Ascending aorta (tissue), 2 donors: Measurements from ENCODE around the gene PLET1. TPM values are rescaled to one million over a fixed set of nuclear protein-coding genes. Genes with fewer than 3 reads are reported as not detected.

Experiments used
- DNase-seq, 2 donors: peaks; one replicate each; pipeline ENCODE4 v3.0.0-alpha.2; 2019; ENCODE audit warnings: low spot score in 2 of 2
- H3K27ac ChIP-seq, 2 donors: fragments of 200-600 bp; sonication (generic); one replicate each; pipeline ENCODE4 v1.5.1; 2016 to 2017; ENCODE audit warnings: mild to moderate bottlenecking in 1 of 2
- H3K27me3 ChIP-seq: fragments of 200-600 bp; sonication (generic); one replicate; pipeline ENCODE4 v1.5.1; 2017
- H3K36me3 ChIP-seq, 2 donors: fragments of 200-600 bp; sonication (generic); one replicate each; pipeline ENCODE4 v1.5.1; 2016
- H3K4me1 ChIP-seq, 2 donors: fragments of 200-600 bp; sonication (generic); one replicate each; pipeline ENCODE4 v1.5.1; 2016 to 2017; ENCODE audit warnings: mild to moderate bottlenecking in 1 of 2
- H3K4me3 ChIP-seq, 2 donors: fragments of 200-600 bp; sonication (generic); one replicate each; pipeline ENCODE4 v1.5.1; 2016 to 2017; ENCODE audit warnings: mild to moderate bottlenecking in 1 of 2
- H3K9me3 ChIP-seq, 2 donors: fragments of 200-600 bp; sonication (generic); one replicate each; pipeline ENCODE4 v1.5.1; 2016
- CTCF ChIP-seq, 3 experiments: fragments of 200-600 bp in 2 of 3; fragments of 450-650 bp in 1 of 3; sonication (generic) in 2 of 3; IDR thresholded peaks; one replicate each; pipeline ENCODE4 v1.5.1; 2016 to 2019; ENCODE audit warnings: antibody characterized with exemption in 3 of 3, mild to moderate bottlenecking in 1 of 3, moderate library complexity in 1 of 3
- intact Hi-C: fragments of 100-400 bp; cut with DNase I; formaldehyde crosslinking; loops from one replicate; pipeline ENCODE4 v1.15.1; 2023
- total RNA-seq: library from RNA; depleted of rRNA; stranded (reverse); fragments of >200 nt; gene quantifications from one replicate; pipeline ENCODE4 v1.1.0, GENCODE V29; 2016

The PLET1 gene
- total RNA-seq, 1 donor from 2014 or later, result not detected

- H3K36me3 ChIP-seq, result no peaks in the 10 kb centered on the region
- H3K4me1 ChIP-seq, result peaks cover 14 to 35% of the 10 kb centered on the region in 2 donors
- H3K4me3 ChIP-seq, result no peak overlapping the region
- peak overlapping the region; percentile 88 for H3K27ac ChIP-seq
- no peak for TF ChIP-seq CTCF (IDR thresholded peaks at IDR 0.05)
- H3K27me3 ChIP-seq, result no peaks in the 10 kb centered on the region
- DNase-seq, result no peak
- no peaks in the 10 kb centered on the region for H3K9me3 ChIP-seq
- intact Hi-C loops, result loop anchor here (2.0 to 10.0 kb wide), 4 partner anchors 21 to 1479 kb away; partner anchors contain the start of genes CLDN25, NCAM1 and ZW10
Observed at GRCh38 chr11:112296044-112296443, 35.4 kb upstream of the PLET1 start.

- Histone ChIP-seq H3K9me3 (no peaks in the 10 kb centered on the region), H3K4me1 (peaks cover 14 to 35% of the 10 kb centered on the region in 2 donors), H3K4me3 (peak overlapping the region in 1 of 2 donors; percentile 10), H3K27ac (peak overlapping the region; percentile 88), H3K27me3 (no peaks in the 10 kb centered on the region), H3K36me3 (no peaks in the 10 kb centered on the region)
- intact Hi-C loops, result loop anchor here (5.0 to 10.0 kb wide), 4 partner anchors 370 to 1480 kb away; partner anchors contain the start of genes CLDN25, NCAM1 and ZW10
- TF ChIP-seq CTCF (IDR thresholded peaks at IDR 0.05), result no peak
- no peak for DNase-seq
Observed at GRCh38 chr11:112294688-112295340, 34.2 kb upstream of the PLET1 start.

- peak in 1 of 2 donors; percentile 58 for DNase-seq
- intact Hi-C loops, result loop anchor here (2.0 to 10.0 kb wide), 5 partner anchors 369 to 1481 kb away; partner anchors contain the start of genes CLDN25, NCAM1 and ZW10
- H3K27ac ChIP-seq, result peak overlapping the region; percentile 88
Observed at GRCh38 chr11:112293614-112294013, 33.0 kb upstream of the PLET1 start.

GRCh38 chr11:112292785-112293407 lies 32.2 kb upstream of the PLET1 start:
- DNase-seq, result peak; percentile 36 to 94
- Histone ChIP-seq H3K27me3 (no peaks in the 10 kb centered on the region), H3K4me3 (peak overlapping the region in 1 of 2 donors; percentile 84), H3K9me3 (no peaks in the 10 kb centered on the region), H3K4me1 (peaks cover 11 to 33% of the 10 kb centered on the region in 2 donors), H3K36me3 (no peaks in the 10 kb centered on the region), H3K27ac (peak overlapping the region; percentile 88)
- intact Hi-C loops, result loop anchor here (2.0 to 10.0 kb wide), 5 partner anchors 368 to 1482 kb away; partner anchors contain the start of genes CLDN25, NCAM1 and ZW10
- no peak for TF ChIP-seq CTCF (IDR thresholded peaks at IDR 0.05)

More at GRCh38 chr11:112293614-112294013, 33.0 kb upstream of the PLET1 start:
- H3K9me3 ChIP-seq, result no peaks in the 10 kb centered on the region
- H3K4me1 ChIP-seq, result peaks cover 11 to 37% of the 10 kb centered on the region in 2 donors
- no peak for TF ChIP-seq CTCF (IDR thresholded peaks at IDR 0.05)
- H3K27me3 ChIP-seq, result no peaks in the 10 kb centered on the region
- no peak overlapping the region for H3K4me3 ChIP-seq
- H3K36me3 ChIP-seq, result no peaks in the 10 kb centered on the region

GRCh38 chr11:112292188-112292587 lies 31.5 kb upstream of the PLET1 start:
- TF ChIP-seq CTCF (IDR thresholded peaks at IDR 0.05), result no peak
- Histone ChIP-seq H3K27ac (peak overlapping the region; percentile 88), H3K4me3 (peak overlapping the region in 1 of 2 donors; percentile 84), H3K4me1 (peaks cover 11 to 32% of the 10 kb centered on the region in 2 donors), H3K27me3 (no peaks in the 10 kb centered on the region), H3K9me3 (no peaks in the 10 kb centered on the region), H3K36me3 (no peaks in the 10 kb centered on the region)
- intact Hi-C loops, result loop anchor here (2.0 to 10.0 kb wide), 5 partner anchors 367 to 1483 kb away; partner anchors contain the start of genes CLDN25, NCAM1 and ZW10
- DNase-seq, result no peak
